Liver (tissue), 9 donors: ENCODE data around the gene GGCX. TPM values are rescaled to one million over a fixed set of nuclear protein-coding genes. Genes with fewer than 3 reads are reported as not detected.

Experiments used
- DNase-seq: peaks from one replicate; pipeline ENCODE4 v3.0.0-alpha.2; 2017; ENCODE audit warnings: low spot score
- H3K27ac ChIP-seq, 2 donors: one replicate each; pipeline ENCODE4 v1.7.0; 2013; ENCODE audit warnings: inconsistent platforms in 2 of 2, low read length in 2 of 2, control low read depth in 1 of 2, low read depth in 1 of 2, mild to moderate bottlenecking in 1 of 2
- H3K27me3 ChIP-seq, 4 donors: one replicate each; pipeline versions ENCODE4 v1.6.1 to v1.7.0; 2013; ENCODE audit warnings: low read length in 3 of 4, inconsistent platforms in 1 of 4, mild to moderate bottlenecking in 1 of 4, moderate library complexity in 1 of 4; ENCODE audit not compliant: control insufficient read depth in 4 of 4, insufficient read depth in 4 of 4
- H3K36me3 ChIP-seq, 4 donors: one replicate each; pipeline versions ENCODE4 v1.6.1 to v1.7.0; 2013; ENCODE audit warnings: low read length in 3 of 4, mild to moderate bottlenecking in 3 of 4, low read depth in 1 of 4, moderate library complexity in 1 of 4; ENCODE audit not compliant: control insufficient read depth in 4 of 4, insufficient read depth in 3 of 4
- H3K4me1 ChIP-seq, 4 donors: one replicate each; pipeline versions ENCODE4 v1.6.1 to v1.7.0; 2013; ENCODE audit warnings: low read length in 3 of 4, mild to moderate bottlenecking in 3 of 4, moderate library complexity in 1 of 4; ENCODE audit not compliant: control insufficient read depth in 4 of 4, insufficient read depth in 4 of 4
- H3K4me3 ChIP-seq, 3 donors: one replicate each; pipeline versions ENCODE4 v1.6.1 to v1.7.0; 2013; ENCODE audit warnings: low read length in 3 of 3, control low read depth in 1 of 3, low read depth in 1 of 3, mild to moderate bottlenecking in 1 of 3
- H3K9ac ChIP-seq, 2 donors: one replicate each; pipeline ENCODE4 v1.7.0; 2013; ENCODE audit warnings: low read length in 2 of 2, mild to moderate bottlenecking in 2 of 2, moderate library complexity in 2 of 2, control low read depth in 1 of 2, low read depth in 1 of 2
- H3K9me3 ChIP-seq, 4 donors: one replicate each; pipeline versions ENCODE4 v1.6.1 to v1.7.0; 2013; ENCODE audit warnings: low read length in 3 of 4; ENCODE audit not compliant: control insufficient read depth in 4 of 4
- EGR1 ChIP-seq, 2 donors: IDR thresholded peaks; 2 replicates each; pipeline ENCODE4 v1.6.1; 2016 to 2018; ENCODE audit warnings: antibody characterized with exemption in 2 of 2, low read depth in 2 of 2
- FOXA1 ChIP-seq: IDR thresholded peaks from 2 replicates; pipeline ENCODE4 v1.6.1; 2016; ENCODE audit warnings: antibody characterized with exemption
- FOXA2 ChIP-seq: IDR thresholded peaks from 2 replicates; pipeline ENCODE4 v1.6.1; 2016; ENCODE audit warnings: antibody characterized with exemption
- GABPA ChIP-seq, 2 donors: IDR thresholded peaks in 1 of 2; conservative IDR thresholded peaks in 1 of 2; 2 replicates each; pipeline ENCODE4 v1.6.1; 2016; ENCODE audit warnings: antibody characterized with exemption in 2 of 2, mild to moderate bottlenecking in 1 of 2, moderate library complexity in 1 of 2
- HNF4A ChIP-seq, 2 donors: conservative IDR thresholded peaks; 2 replicates each; pipeline ENCODE4 v1.6.1; 2016; ENCODE audit warnings: antibody characterized with exemption in 2 of 2, mild to moderate bottlenecking in 2 of 2
- HNF4G ChIP-seq: IDR thresholded peaks from 2 replicates; pipeline ENCODE4 v1.6.1; 2016; ENCODE audit warnings: antibody characterized with exemption
- JUND ChIP-seq, 2 donors: IDR thresholded peaks; 2 replicates each; pipeline ENCODE4 v1.6.1; 2016; ENCODE audit warnings: antibody characterized with exemption in 2 of 2
- NR2F2 ChIP-seq: IDR thresholded peaks from 2 replicates; pipeline ENCODE4 v1.6.1; 2016; ENCODE audit warnings: antibody characterized with exemption
- RAD21 ChIP-seq, 2 donors: IDR thresholded peaks; 2 replicates each; pipeline ENCODE4 v1.6.1; 2016; ENCODE audit warnings: antibody characterized with exemption in 2 of 2, mild to moderate bottlenecking in 2 of 2
- RXRA ChIP-seq, 2 donors: IDR thresholded peaks; 2 replicates each; pipeline ENCODE4 v1.6.1; 2017 to 2018; ENCODE audit warnings: antibody characterized with exemption in 2 of 2, mild to moderate bottlenecking in 1 of 2
- SP1 ChIP-seq: IDR thresholded peaks from 2 replicates; pipeline ENCODE4 v1.6.1; 2018; ENCODE audit warnings: antibody characterized with exemption, mild to moderate bottlenecking
- TAF1 ChIP-seq: conservative IDR thresholded peaks from 2 replicates; pipeline ENCODE4 v1.6.1; 2016; ENCODE audit warnings: antibody characterized with exemption, mild to moderate bottlenecking
- YY1 ChIP-seq: IDR thresholded peaks from 2 replicates; pipeline ENCODE4 v1.6.1; 2016; ENCODE audit warnings: antibody characterized with exemption, mild to moderate bottlenecking
- WGBS: extraction: QIAGEN DNeasy Blood & Tissue Kit; methylation state at CpG from one replicate; pipeline ENCODE4 v1.1.7; 2013; 5-methylcytosine and 5-hydroxymethylcytosine counted together
- polyA plus RNA-seq, 2 donors: library from polyadenylated mRNA; stranded (reverse) in 1 of 2; unstranded in 1 of 2; fragments of 200-250 nt in 1 of 2; fragments of >200 nt in 1 of 2; fragmentation: Nextera tagmentation in 1 of 2; extraction: Ambion mirVana in 1 of 2; gene quantifications; one replicate each; pipeline versions ENCODE4 v1.2.1 to v1.2.3, GENCODE V29; 2013 to 2015
- total RNA-seq, 2 donors: library from RNA; depleted of rRNA; stranded (reverse); fragments of >200 nt; gene quantifications; one replicate each; pipeline ENCODE4 v1.2.3, GENCODE V29; 2014
- TF ChIP-seq, protein P1 (sequence below): IDR thresholded peaks from 2 replicates; pipeline ENCODE4 v1.6.1; 2016; ENCODE audit warnings: antibody characterized with exemption, mild to moderate bottlenecking
- TF ChIP-seq, protein P2 (sequence below): IDR thresholded peaks from 2 replicates; pipeline ENCODE4 v1.6.1; 2016; ENCODE audit warnings: antibody characterized with exemption
- TF ChIP-seq, protein P3 (sequence below): IDR thresholded peaks from 2 replicates; pipeline ENCODE4 v1.6.1; 2016; ENCODE audit warnings: antibody characterized with exemption
- TF ChIP-seq, protein P4 (sequence below): IDR thresholded peaks from 2 replicates; pipeline ENCODE4 v1.6.1; 2016; ENCODE audit warnings: antibody characterized with exemption
- donor health status: healthy.
- donor health status: healthy.
- donor health status: healthy.
- donor health status: healthy.
- donor health status: healthy.

Gene GGCX
- total and polyA plus RNA-seq, 4 donors = 67.3 to 189 (median 90.4) TPM

DNA sequence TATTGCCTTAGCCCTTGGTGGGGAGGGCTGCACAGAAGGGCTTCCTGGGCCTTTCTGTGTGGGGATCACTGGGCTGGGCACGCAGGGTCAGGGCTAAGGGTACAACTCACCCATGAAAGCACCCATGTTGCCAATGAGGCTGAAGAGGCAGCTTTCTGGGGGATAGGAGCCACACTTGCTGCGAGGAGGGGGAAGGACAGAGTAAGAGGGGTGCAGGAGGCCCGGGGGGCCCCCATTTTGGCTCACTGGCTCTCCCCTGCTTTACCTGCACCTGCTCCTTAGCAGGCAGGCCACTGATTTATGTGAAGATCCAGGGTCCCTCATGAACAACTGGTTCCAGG is 38.9 kb upstream of the GGCX start:
- 97% methylated on average over 3 of the region's 3 CpGs for WGBS
- no peak overlapping the region for H3K9ac ChIP-seq
- no peak for TF ChIP-seq EGR1 (IDR thresholded peaks at IDR 0.05; ENCODE audit: low read depth in 2 of 2)
- TF ChIP-seq, protein P1, sequence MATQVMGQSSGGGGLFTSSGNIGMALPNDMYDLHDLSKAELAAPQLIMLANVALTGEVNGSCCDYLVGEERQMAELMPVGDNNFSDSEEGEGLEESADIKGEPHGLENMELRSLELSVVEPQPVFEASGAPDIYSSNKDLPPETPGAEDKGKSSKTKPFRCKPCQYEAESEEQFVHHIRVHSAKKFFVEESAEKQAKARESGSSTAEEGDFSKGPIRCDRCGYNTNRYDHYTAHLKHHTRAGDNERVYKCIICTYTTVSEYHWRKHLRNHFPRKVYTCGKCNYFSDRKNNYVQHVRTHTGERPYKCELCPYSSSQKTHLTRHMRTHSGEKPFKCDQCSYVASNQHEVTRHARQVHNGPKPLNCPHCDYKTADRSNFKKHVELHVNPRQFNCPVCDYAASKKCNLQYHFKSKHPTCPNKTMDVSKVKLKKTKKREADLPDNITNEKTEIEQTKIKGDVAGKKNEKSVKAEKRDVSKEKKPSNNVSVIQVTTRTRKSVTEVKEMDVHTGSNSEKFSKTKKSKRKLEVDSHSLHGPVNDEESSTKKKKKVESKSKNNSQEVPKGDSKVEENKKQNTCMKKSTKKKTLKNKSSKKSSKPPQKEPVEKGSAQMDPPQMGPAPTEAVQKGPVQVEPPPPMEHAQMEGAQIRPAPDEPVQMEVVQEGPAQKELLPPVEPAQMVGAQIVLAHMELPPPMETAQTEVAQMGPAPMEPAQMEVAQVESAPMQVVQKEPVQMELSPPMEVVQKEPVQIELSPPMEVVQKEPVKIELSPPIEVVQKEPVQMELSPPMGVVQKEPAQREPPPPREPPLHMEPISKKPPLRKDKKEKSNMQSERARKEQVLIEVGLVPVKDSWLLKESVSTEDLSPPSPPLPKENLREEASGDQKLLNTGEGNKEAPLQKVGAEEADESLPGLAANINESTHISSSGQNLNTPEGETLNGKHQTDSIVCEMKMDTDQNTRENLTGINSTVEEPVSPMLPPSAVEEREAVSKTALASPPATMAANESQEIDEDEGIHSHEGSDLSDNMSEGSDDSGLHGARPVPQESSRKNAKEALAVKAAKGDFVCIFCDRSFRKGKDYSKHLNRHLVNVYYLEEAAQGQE = no peak
- TF ChIP-seq HNF4G = no peak
- no peak for TF ChIP-seq TAF1
- TF ChIP-seq JUND (IDR thresholded peaks at IDR 0.05) = no peak
- TF ChIP-seq RAD21 (IDR thresholded peaks at IDR 0.05) = no peak
- TF ChIP-seq GABPA (IDR thresholded peaks at IDR 0.05 in 1 of 2, conservative IDR thresholded peaks at IDR 0.05 in 1 of 2) = no peak
- TF ChIP-seq RXRA (IDR thresholded peaks at IDR 0.05) = no peak
- no peak for TF ChIP-seq FOXA2
- TF ChIP-seq, protein P2, sequence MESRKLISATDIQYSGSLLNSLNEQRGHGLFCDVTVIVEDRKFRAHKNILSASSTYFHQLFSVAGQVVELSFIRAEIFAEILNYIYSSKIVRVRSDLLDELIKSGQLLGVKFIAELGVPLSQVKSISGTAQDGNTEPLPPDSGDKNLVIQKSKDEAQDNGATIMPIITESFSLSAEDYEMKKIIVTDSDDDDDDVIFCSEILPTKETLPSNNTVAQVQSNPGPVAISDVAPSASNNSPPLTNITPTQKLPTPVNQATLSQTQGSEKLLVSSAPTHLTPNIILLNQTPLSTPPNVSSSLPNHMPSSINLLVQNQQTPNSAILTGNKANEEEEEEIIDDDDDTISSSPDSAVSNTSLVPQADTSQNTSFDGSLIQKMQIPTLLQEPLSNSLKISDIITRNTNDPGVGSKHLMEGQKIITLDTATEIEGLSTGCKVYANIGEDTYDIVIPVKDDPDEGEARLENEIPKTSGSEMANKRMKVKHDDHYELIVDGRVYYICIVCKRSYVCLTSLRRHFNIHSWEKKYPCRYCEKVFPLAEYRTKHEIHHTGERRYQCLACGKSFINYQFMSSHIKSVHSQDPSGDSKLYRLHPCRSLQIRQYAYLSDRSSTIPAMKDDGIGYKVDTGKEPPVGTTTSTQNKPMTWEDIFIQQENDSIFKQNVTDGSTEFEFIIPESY = no peak
- no peak for TF ChIP-seq HNF4A (conservative IDR thresholded peaks at IDR 0.05)
- H3K27ac ChIP-seq = no peak overlapping the region
- H3K36me3 ChIP-seq = peaks cover 3 to 16% (median 6%) of the 10 kb centered on the region in 4 donors
- H3K9me3 ChIP-seq = no peaks in the 10 kb centered on the region
- no peak for DNase-seq
- H3K27me3 ChIP-seq = no peaks in the 10 kb centered on the region
- H3K4me1 ChIP-seq = peaks cover 15 to 65% (median 54%) of the 10 kb centered on the region in 4 donors
- H3K4me3 ChIP-seq = no peak overlapping the region

DNA sequence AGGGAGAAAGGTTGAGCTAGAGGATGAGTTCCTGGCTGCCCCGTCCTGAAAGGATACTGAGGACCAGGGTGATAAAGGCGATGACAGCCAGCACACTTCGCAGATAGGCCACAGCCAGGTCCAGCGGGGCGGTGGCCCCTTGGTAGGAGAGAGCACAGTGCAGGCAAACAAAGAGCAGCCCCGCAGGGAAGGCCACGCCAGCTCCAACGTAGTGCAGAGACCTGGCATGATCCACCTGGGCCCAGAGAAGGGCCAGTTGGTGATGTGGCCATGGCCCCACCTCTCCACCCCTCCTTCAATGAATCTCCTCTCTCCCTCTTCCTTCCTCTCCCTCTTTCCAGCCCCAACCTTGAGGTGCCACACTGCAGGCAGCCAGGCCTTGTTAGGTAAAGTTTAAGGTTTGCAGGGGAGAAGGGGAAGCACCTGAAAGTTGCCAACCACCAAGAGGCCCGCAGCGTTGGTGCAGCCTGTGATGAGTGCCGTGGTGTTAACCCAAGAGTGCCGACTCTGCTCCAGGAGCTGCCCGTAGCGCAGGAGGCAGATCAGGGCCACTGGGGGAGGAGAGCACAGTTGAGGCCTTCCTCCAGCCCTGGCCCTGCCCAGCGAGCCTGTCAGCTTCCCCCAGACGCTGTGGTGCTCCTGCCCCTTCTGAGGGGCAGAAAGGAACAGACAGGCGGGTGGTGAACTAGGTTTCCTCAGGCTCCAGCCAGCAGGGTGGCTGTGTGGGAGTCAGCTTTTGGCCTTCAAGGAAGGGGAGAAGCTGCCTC is 38.4 kb upstream of the GGCX start:
- Histone ChIP-seq H3K36me3 (peaks cover 3 to 16% (median 6%) of the 10 kb centered on the region in 4 donors), H3K4me3 (no peak overlapping the region), H3K27ac (no peak overlapping the region), H3K4me1 (peaks cover 15 to 62% (median 51%) of the 10 kb centered on the region in 4 donors), H3K9ac (no peak overlapping the region), H3K27me3 (no peaks in the 10 kb centered on the region), H3K9me3 (no peaks in the 10 kb centered on the region)
- 77% methylated on average over 17 of the region's 17 CpGs for WGBS
- DNase-seq = no peak
- TF ChIP-seq RXRA (IDR thresholded peaks at IDR 0.05) (no peak), JUND (IDR thresholded peaks at IDR 0.05) (no peak), YY1 (no peak), NR2F2 (no peak), HNF4G (no peak), FOXA2 (no peak), EGR1 (IDR thresholded peaks at IDR 0.05; ENCODE audit: low read depth in 2 of 2) (no peak), SP1 (no peak), FOXA1 (no peak), RAD21 (IDR thresholded peaks at IDR 0.05) (no peak), GABPA (IDR thresholded peaks at IDR 0.05 in 1 of 2, conservative IDR thresholded peaks at IDR 0.05 in 1 of 2) (no peak)
- TF ChIP-seq, protein P2 = no peak
- TF ChIP-seq, protein P1 = no peak
- TF ChIP-seq, protein P3, sequence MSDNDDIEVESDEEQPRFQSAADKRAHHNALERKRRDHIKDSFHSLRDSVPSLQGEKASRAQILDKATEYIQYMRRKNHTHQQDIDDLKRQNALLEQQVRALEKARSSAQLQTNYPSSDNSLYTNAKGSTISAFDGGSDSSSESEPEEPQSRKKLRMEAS = no peak
- TF ChIP-seq, protein P4, sequence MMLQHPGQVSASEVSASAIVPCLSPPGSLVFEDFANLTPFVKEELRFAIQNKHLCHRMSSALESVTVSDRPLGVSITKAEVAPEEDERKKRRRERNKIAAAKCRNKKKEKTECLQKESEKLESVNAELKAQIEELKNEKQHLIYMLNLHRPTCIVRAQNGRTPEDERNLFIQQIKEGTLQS = no peak
